Tibial artery (tissue), 4 donors: Measurements from ENCODE around the gene FARP2.
A peak's percentile ranks its signal among the peaks of the same experiment; 100 is the strongest.

Source experiments
- DNase-seq, 2 donors: peaks; one replicate each; pipeline ENCODE4 v3.0.0-alpha.2; 2019
- H3K27ac ChIP-seq, 2 donors: fragments of 200-600 bp; sonication (generic) in 1 of 2; 1 replicate in 1 of 2; 2 replicates in 1 of 2; pipeline ENCODE4 v1.5.1; 2018 to 2019; ENCODE audit warnings: mild to moderate bottlenecking in 1 of 2
- H3K27me3 ChIP-seq, 2 donors: fragments of 200-600 bp; sonication (generic) in 1 of 2; one replicate each; pipeline versions ENCODE4 v1.5.1 to v1.6.0; 2016 to 2019
- H3K36me3 ChIP-seq, 3 donors: fragments of 200-600 bp; sonication (generic) in 2 of 3; one replicate each; pipeline ENCODE4 v1.5.1; 2016 to 2019; ENCODE audit warnings: mild to moderate bottlenecking in 2 of 3
- H3K4me1 ChIP-seq, 4 donors: fragments of 200-600 bp; sonication (generic) in 2 of 4; 1 replicate in 3 of 4; 2 replicates in 1 of 4; pipeline ENCODE4 v1.5.1; 2016 to 2019
- H3K4me3 ChIP-seq, 2 donors: fragments of 200-600 bp; sonication (generic) in 1 of 2; 1 replicate in 1 of 2; 2 replicates in 1 of 2; pipeline ENCODE4 v1.5.1; 2018 to 2019; ENCODE audit warnings: mild to moderate bottlenecking in 2 of 2
- H3K9me3 ChIP-seq, 3 donors: fragments of 200-600 bp; sonication (generic) in 1 of 3; one replicate each; pipeline ENCODE4 v1.5.1; 2016 to 2019
- intact Hi-C: fragments of 100-400 bp; cut with DNase I; formaldehyde crosslinking; loops from one replicate; pipeline ENCODE4 v1.15.0; 2023; ENCODE audit warnings: low total_unique reads
- TF ChIP-seq, protein P1 (sequence below), 2 experiments: fragments of 200-600 bp in 1 of 2; fragments of 450-650 bp in 1 of 2; IDR thresholded peaks; one replicate each; pipeline ENCODE4 v1.5.1; 2017 to 2019; ENCODE audit warnings: antibody characterized with exemption in 2 of 2, mild to moderate bottlenecking in 1 of 2, moderate library complexity in 1 of 2

FARP2 gene

DNA sequence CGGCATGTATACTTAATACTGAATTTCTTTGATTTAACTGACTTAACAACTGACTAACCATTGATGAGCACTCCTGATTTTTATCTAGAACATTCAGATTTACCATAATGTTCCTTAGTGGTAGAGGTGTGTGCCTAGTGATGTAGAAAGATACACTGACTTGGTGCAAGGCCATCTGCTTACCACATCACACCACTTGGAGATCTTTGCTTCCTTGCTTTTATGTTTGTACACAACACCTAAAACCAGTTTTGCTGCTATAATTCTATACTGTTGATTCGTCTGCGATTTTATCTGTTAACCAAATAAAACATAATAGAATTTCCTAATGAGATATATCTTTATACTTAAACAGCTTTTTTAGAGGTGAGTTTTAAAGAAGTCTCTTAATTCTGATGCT is 3.9 kb upstream of the FARP2 start:
- intact Hi-C loops = loop anchor here (10.0 kb wide), 1 partner anchor 283 kb away; the partner anchor contains the start of genes ATG4B and THAP4

DNA sequence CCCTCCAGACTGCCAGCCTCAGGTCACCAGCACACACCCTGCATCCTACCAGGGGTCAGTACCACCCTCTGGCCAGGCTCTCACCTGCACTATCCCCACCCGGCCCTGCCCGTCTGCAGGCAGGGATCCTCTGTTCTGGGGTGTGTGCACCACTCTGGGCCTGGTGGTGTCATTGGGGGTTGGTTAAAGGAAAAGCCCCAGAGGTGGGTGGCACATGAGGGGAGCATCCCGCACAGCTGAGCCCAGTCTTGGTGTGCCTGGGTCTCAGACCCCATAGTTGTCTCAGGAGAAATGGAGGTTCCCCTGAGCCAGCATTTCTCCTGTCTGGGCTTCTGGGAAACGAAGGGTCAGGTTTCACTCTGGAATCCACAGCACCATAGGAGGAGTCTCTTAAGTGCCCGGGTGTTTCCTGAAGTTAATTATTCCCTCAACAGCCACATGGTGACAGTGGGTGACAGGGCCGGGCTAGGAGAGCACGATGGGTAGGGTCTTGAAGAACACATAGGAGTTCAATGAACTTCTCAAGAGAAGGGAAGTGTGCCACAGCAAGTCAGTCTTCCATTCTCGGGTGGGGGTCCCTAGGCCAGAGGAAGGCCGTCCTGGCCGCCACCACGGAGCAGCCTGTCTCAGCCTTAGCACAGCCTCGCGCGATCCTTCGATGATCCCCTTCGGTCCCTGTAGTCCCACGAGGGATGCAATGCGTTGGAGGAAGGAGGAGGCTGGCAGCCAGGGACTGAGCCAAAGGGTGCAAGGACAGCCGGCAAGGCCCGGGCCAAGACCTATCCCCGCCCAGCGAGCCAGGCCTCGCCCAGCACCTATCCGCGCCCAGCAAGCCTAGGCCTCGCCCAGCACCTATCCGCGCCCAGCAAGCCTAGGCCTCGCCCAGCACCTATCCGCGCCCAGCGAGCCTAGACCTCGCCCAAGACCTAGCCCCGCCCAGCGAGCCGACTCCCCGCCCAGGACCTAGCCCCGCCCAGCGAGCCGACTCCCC is 1.1 kb upstream of the FARP2 start:
- Histone ChIP-seq H3K36me3 (peaks cover 33 to 37% (median 36%) of the 10 kb centered on the region in 3 donors), H3K27ac (peak overlapping the region; percentile 66 to 71), H3K27me3 (no peaks in the 10 kb centered on the region), H3K4me1 (peaks cover 0 to 36% (median 18%) of the 10 kb centered on the region in 4 donors), H3K9me3 (no peaks in the 10 kb centered on the region), H3K4me3 (peak overlapping the region; percentile 19 to 44)
- TF ChIP-seq, protein P1, sequence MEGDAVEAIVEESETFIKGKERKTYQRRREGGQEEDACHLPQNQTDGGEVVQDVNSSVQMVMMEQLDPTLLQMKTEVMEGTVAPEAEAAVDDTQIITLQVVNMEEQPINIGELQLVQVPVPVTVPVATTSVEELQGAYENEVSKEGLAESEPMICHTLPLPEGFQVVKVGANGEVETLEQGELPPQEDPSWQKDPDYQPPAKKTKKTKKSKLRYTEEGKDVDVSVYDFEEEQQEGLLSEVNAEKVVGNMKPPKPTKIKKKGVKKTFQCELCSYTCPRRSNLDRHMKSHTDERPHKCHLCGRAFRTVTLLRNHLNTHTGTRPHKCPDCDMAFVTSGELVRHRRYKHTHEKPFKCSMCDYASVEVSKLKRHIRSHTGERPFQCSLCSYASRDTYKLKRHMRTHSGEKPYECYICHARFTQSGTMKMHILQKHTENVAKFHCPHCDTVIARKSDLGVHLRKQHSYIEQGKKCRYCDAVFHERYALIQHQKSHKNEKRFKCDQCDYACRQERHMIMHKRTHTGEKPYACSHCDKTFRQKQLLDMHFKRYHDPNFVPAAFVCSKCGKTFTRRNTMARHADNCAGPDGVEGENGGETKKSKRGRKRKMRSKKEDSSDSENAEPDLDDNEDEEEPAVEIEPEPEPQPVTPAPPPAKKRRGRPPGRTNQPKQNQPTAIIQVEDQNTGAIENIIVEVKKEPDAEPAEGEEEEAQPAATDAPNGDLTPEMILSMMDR (IDR thresholded peaks at IDR 0.05) = no peak
- DNase-seq = peak; percentile 88 to 94
- intact Hi-C loops = loop anchor here (10.0 kb wide), 1 partner anchor 280 kb away; the partner anchor contains the start of genes ATG4B and THAP4

More for the DNA sequence above, 3.9 kb upstream of the FARP2 start:
- H3K4me3 ChIP-seq = no peak overlapping the region
- TF ChIP-seq, protein P1 (IDR thresholded peaks at IDR 0.05) = no peak
- no peaks in the 10 kb centered on the region for H3K9me3 ChIP-seq
- DNase-seq = no peak
- peaks cover 0 to 13% (median 7%) of the 10 kb centered on the region in 4 donors for H3K4me1 ChIP-seq
- no peak overlapping the region for H3K27ac ChIP-seq
- no peaks in the 10 kb centered on the region for H3K27me3 ChIP-seq
- peaks cover 60 to 65% (median 62%) of the 10 kb centered on the region in 3 donors for H3K36me3 ChIP-seq

DNA sequence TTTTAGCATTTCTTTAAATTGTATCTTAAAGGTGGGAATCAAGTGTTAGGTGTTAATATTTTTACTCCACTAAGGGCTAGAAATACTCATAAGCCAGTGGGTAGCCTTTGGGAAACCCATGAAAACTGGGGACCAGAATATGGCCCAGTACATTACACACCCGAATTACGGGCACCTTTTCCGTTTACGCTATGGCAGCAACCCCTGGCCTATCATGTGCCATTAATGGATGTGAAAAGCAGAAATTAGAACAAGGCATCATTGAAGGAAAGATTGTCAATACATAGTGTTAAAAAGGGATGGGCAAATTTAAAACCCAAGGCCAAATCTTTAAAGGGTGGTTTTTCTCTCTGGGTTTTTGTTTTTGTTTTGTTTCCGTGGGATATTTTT is 781 bp downstream of the FARP2 start:
- TF ChIP-seq, protein P1 (IDR thresholded peaks at IDR 0.05) = no peak

DNA sequence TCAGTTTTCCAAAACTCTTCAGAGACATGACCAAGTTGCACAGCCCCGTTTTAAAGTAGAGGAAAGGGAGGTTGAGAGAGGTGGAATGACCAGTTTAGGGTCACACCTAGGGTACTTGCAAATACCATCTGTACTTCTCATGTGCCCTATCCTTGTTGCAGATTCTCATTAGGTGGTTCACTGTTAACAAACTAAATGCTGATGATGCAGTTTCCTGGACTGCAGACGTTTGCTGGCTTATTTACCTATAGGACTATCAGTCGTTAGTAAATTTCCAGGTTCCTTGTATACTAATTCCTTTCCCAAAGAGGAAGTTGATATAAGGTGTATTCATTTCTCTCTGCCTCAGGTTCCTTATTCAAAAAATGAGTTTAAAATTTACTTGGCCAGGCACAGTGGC is 1.4 kb downstream of the FARP2 start:
- no peak for DNase-seq
- Histone ChIP-seq H3K4me1 (peaks cover 0 to 36% (median 18%) of the 10 kb centered on the region in 4 donors), H3K27me3 (no peaks in the 10 kb centered on the region), H3K27ac (no peak overlapping the region), H3K36me3 (peaks cover 8 to 13% (median 12%) of the 10 kb centered on the region in 3 donors), H3K4me3 (peak overlapping the region; percentile 81 to 93), H3K9me3 (no peaks in the 10 kb centered on the region)
- TF ChIP-seq, protein P1 (IDR thresholded peaks at IDR 0.05) = no peak
- intact Hi-C loops = loop anchor here (10.0 kb wide), 1 partner anchor 277 kb away; the partner anchor contains the start of genes ATG4B and THAP4

More for the DNA sequence above, 781 bp downstream of the FARP2 start:
- Histone ChIP-seq H3K36me3 (peaks cover 14 to 19% (median 18%) of the 10 kb centered on the region in 3 donors), H3K4me3 (peak overlapping the region; percentile 81 to 93), H3K4me1 (peaks cover 0 to 36% (median 18%) of the 10 kb centered on the region in 4 donors), H3K27me3 (no peaks in the 10 kb centered on the region), H3K9me3 (no peaks in the 10 kb centered on the region), H3K27ac (peak overlapping the region; percentile 86 to 95)
- intact Hi-C loops = loop anchor here (10.0 kb wide), 1 partner anchor 278 kb away; the partner anchor contains the start of genes ATG4B and THAP4
- no peak for DNase-seq

DNA sequence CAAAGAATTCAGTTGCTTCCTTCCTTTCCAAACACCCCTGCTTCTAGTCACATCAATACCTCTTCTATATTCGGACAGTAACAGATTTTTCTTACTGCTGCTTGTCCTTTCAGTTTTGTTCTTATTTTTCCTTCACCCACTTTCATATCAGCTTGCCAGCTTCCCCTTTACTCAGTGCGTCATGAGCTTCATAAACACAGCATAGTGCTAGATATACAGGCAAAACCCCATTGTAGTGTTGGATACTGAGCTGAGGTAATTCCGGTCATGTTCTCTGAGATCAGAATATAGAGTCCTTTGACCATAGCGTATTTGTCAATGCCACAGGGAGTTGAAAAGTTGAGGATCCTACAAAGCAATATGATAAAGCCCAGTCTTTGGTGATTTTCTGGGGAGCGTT is 2.4 kb downstream of the FARP2 start:
- Histone ChIP-seq H3K36me3 (peaks cover 3 to 6% (median 5%) of the 10 kb centered on the region in 3 donors), H3K9me3 (no peaks in the 10 kb centered on the region), H3K27ac (no peak overlapping the region), H3K27me3 (no peaks in the 10 kb centered on the region), H3K4me3 (no peak overlapping the region), H3K4me1 (peaks cover 0 to 45% (median 21%) of the 10 kb centered on the region in 4 donors)
- DNase-seq = no peak
- TF ChIP-seq, protein P1 (IDR thresholded peaks at IDR 0.05) = no peak
- intact Hi-C loops = loop anchor here (10.0 kb wide), 1 partner anchor 276 kb away; the partner anchor contains the start of genes ATG4B and THAP4
